Kidney (tissue), 14 donors: ENCODE data around the gene TCF7. TPM values are rescaled to one million over a fixed set of nuclear protein-coding genes. Genes with fewer than 3 reads are reported as not detected.

Source experiments
- DNase-seq, 5 donors: peaks; one replicate each; pipeline ENCODE4 v3.0.0-alpha.2; 2013 to 2020
- FAIRE-seq: peaks from 2 replicates; lab custom pipeline; 2012; peaks lifted over from hg19 to GRCh38; lab: Jason Lieb, UNC
- H3K27ac ChIP-seq, 2 donors: one replicate each; pipeline ENCODE4 v1.7.0; 2013; ENCODE audit warnings: low read depth in 2 of 2, low read length in 2 of 2, inconsistent platforms in 1 of 2
- H3K27me3 ChIP-seq: one replicate; pipeline ENCODE4 v1.7.1; 2013; ENCODE audit warnings: low read length, inconsistent platforms; ENCODE audit not compliant: control insufficient read depth, insufficient read depth
- H3K36me3 ChIP-seq, 3 donors: one replicate each; pipeline versions ENCODE4 v1.7.0 to v1.7.1; 2013; ENCODE audit warnings: low read length in 3 of 3, control low read depth in 1 of 3, inconsistent platforms in 1 of 3; ENCODE audit not compliant: insufficient read depth in 3 of 3, control insufficient read depth in 2 of 3
- H3K4me1 ChIP-seq, 3 donors: one replicate each; pipeline versions ENCODE4 v1.7.0 to v1.7.1; 2013; ENCODE audit warnings: low read length in 3 of 3, inconsistent platforms in 1 of 3, low read depth in 1 of 3; ENCODE audit not compliant: control insufficient read depth in 2 of 3, insufficient read depth in 2 of 3
- H3K4me3 ChIP-seq, 3 donors: one replicate each; pipeline versions ENCODE4 v1.7.0 to v1.8.1; 2013; ENCODE audit warnings: low read length in 3 of 3, control low read depth in 1 of 3, inconsistent platforms in 1 of 3
- H3K9ac ChIP-seq, 3 donors: one replicate each; pipeline versions ENCODE4 v1.7.0 to v1.7.1; 2013; ENCODE audit warnings: low read length in 3 of 3, control low read depth in 1 of 3, inconsistent platforms in 1 of 3
- H3K9me3 ChIP-seq, 3 donors: one replicate each; pipeline versions ENCODE4 v1.7.0 to v1.7.1; 2013; ENCODE audit warnings: low read length in 3 of 3, control low read depth in 1 of 3, inconsistent platforms in 1 of 3; ENCODE audit not compliant: control insufficient read depth in 2 of 3, insufficient read depth in 1 of 3
- CTCF ChIP-seq: IDR thresholded peaks from 3 replicates; pipeline ENCODE4 v1.5.1; 2012; ENCODE audit warnings: mild to moderate bottlenecking, moderate library complexity, borderline replicate concordance; ENCODE audit not compliant: insufficient read depth; ENCODE audit errors: extremely low read depth
- intact Hi-C: fragments of 100-400 bp; cut with DNase I; formaldehyde crosslinking; loops from one replicate; pipeline ENCODE4 v1.11.1; 2022
- polyA plus RNA-seq: library from polyadenylated mRNA; stranded (reverse); fragments of 350-450 nt; fragmentation: Illumina TruSeq; extraction: RNeasy Lipid Tissue Mini Kit (QIAGEN cat#74804); gene quantifications from one replicate; pipeline ENCODE4 v1.2.3, GENCODE V29; 2014; ENCODE audit warnings: low read depth, low replicate concordance; ENCODE audit not compliant: insufficient read depth
- total RNA-seq: library from RNA; stranded (reverse); fragmentation: NEBNext Ultra II Directional; extraction: Animal tissue kit (Norgen Biotek cat#: 25700); gene quantifications from one replicate; pipeline ENCODE4 v1.2.1, GENCODE V29; 2021
- donor health status: control.
- donor health status: control.
- donor health status: control.
- donor health status: control.
- donor health status: control.
- donor health status: DM: yes; HTN: yes; CAD: no.
- donor health status: Normal renal cell carcinoma (clear cell type).

TCF7 gene
- total and polyA plus RNA-seq, 2 donors from 2014 or later, result 1.2 to 15.6 TPM

- FAIRE-seq (no peak), DNase-seq (peak in 1 of 5 donors; percentile 19)
- H3K36me3 ChIP-seq, result no peaks in the 10 kb centered on the region
- no peaks in the 10 kb centered on the region for H3K27me3 ChIP-seq
- H3K27ac ChIP-seq, result no peak overlapping the region
- H3K9me3 ChIP-seq, result no peaks in the 10 kb centered on the region
- intact Hi-C loops, result no loop called here
- TF ChIP-seq CTCF, result no peak
- H3K9ac ChIP-seq, result no peak overlapping the region
- no peak overlapping the region for H3K4me3 ChIP-seq
- no peaks in the 10 kb centered on the region for H3K4me1 ChIP-seq
Observed at GRCh38 chr5:134084570-134084969, 29.9 kb upstream of the TCF7 start.

- Histone ChIP-seq H3K27ac (no peak overlapping the region), H3K9ac (no peak overlapping the region), H3K9me3 (no peaks in the 10 kb centered on the region), H3K27me3 (no peaks in the 10 kb centered on the region), H3K36me3 (no peaks in the 10 kb centered on the region), H3K4me1 (no peaks in the 10 kb centered on the region), H3K4me3 (no peak overlapping the region)
- intact Hi-C loops, result no loop called here
- FAIRE-seq (no peak), DNase-seq (no peak)
- no peak for TF ChIP-seq CTCF
Observed at GRCh38 chr5:134085411-134085810, 29.1 kb upstream of the TCF7 start.

GRCh38 chr5:134086225-134086942, 28.1 kb upstream of the TCF7 start:
- H3K9ac ChIP-seq, result no peak overlapping the region
- no peaks in the 10 kb centered on the region for H3K36me3 ChIP-seq
- H3K27me3 ChIP-seq, result no peaks in the 10 kb centered on the region
- no peaks in the 10 kb centered on the region for H3K4me1 ChIP-seq
- no peak overlapping the region for H3K4me3 ChIP-seq
- H3K27ac ChIP-seq, result no peak overlapping the region
- no peaks in the 10 kb centered on the region for H3K9me3 ChIP-seq
- DNase-seq, result no peak
- FAIRE-seq, result no peak
- intact Hi-C loops, result no loop called here
- TF ChIP-seq CTCF, result no peak

GRCh38 chr5:134086943-134087305, 27.6 kb upstream of the TCF7 start:
- FAIRE-seq (no peak), DNase-seq (no peak)
- no peaks in the 10 kb centered on the region for H3K27me3 ChIP-seq
- no peaks in the 10 kb centered on the region for H3K9me3 ChIP-seq
- H3K9ac ChIP-seq, result no peak overlapping the region
- H3K4me3 ChIP-seq, result no peak overlapping the region
- no peak for TF ChIP-seq CTCF
- H3K4me1 ChIP-seq, result no peaks in the 10 kb centered on the region
- no peaks in the 10 kb centered on the region for H3K36me3 ChIP-seq
- intact Hi-C loops, result no loop called here
- no peak overlapping the region for H3K27ac ChIP-seq
